IMR-90 (cell line): ENCODE data around the gene DENND1A. TPM values are rescaled to one million over a fixed set of nuclear protein-coding genes. Genes with fewer than 3 reads are reported as not detected.

Source experiments
- ATAC-seq: fragments of 200-7000 bp; cut with Tn5 transposase; 2 replicates; pipeline ENCODE4 v1.9.1; 2020; ENCODE audit warnings: low read depth, mild to moderate bottlenecking, moderate library complexity
- BruUV-seq: library from RNA; stranded (reverse); fragments of 400-500 nt; replicated peaks from 2 replicates; lab custom pipeline; 2021; lab: Mats Ljungman, UMichigan
- CTCF ChIA-PET: fragments of 300-600 bp; formaldehyde crosslinking; extraction: SDS; loops from one replicate; lab custom pipeline; 2021; ENCODE audit warnings: antibody characterized with exemption; lab: Yijun Ruan, JAX
- POLR2A ChIA-PET: fragments of 300-600 bp; sonication (Branson Sonifier 250); formaldehyde crosslinking; loops from one replicate; lab custom pipeline; 2022; ENCODE audit warnings: antibody characterized with exemption; ENCODE audit not compliant: unreplicated experiment; lab: Charles Lee
- DNase-seq: peaks from one replicate; pipeline ENCODE4 v3.0.0; 2013
- H2AFZ ChIP-seq: replicated peaks from 2 replicates; pipeline ENCODE3; 2013; ENCODE audit warnings: low read length, mild to moderate bottlenecking; ENCODE audit not compliant: poor library complexity
- H2AK5ac ChIP-seq: 2 replicates; pipeline ENCODE4 v1.6.1; 2013; ENCODE audit warnings: low read depth, low read length, inconsistent platforms
- H2AK9ac ChIP-seq: replicated peaks from 2 replicates; pipeline ENCODE3; 2013; ENCODE audit warnings: mild to moderate bottlenecking, low read depth, low read length, moderate library complexity; ENCODE audit not compliant: poor library complexity
- H2BK120ac ChIP-seq: 2 replicates; pipeline ENCODE4 v1.6.1; 2013; ENCODE audit warnings: low read depth, low read length, inconsistent platforms
- H2BK15ac ChIP-seq: 3 replicates; pipeline ENCODE4 v1.6.1; 2013; ENCODE audit warnings: low read depth, low read length, inconsistent platforms
- H2BK20ac ChIP-seq: 2 replicates; pipeline ENCODE4 v1.6.1; 2013; ENCODE audit warnings: low read depth, mild to moderate bottlenecking, inconsistent platforms, low read length, moderate library complexity
- H2BK5ac ChIP-seq: 2 replicates; pipeline ENCODE4 v1.6.1; 2013; ENCODE audit warnings: mild to moderate bottlenecking, low read depth, low read length, inconsistent platforms; ENCODE audit not compliant: poor library complexity, severe bottlenecking
- H3K14ac ChIP-seq: replicated peaks from 2 replicates; pipeline ENCODE4 v1.6.1; 2013; ENCODE audit warnings: low read depth, low read length, inconsistent platforms
- H3K18ac ChIP-seq: 2 replicates; pipeline ENCODE4 v1.6.1; 2013; ENCODE audit warnings: low read depth, low read length, control low read depth
- H3K23ac ChIP-seq: 2 replicates; pipeline ENCODE4 v1.6.1; 2013; ENCODE audit warnings: low read depth, low read length, inconsistent platforms
- H3K27ac ChIP-seq: 2 replicates; pipeline ENCODE4 v1.5.1; 2013; ENCODE audit warnings: mild to moderate bottlenecking, control low read depth, low read length; ENCODE audit not compliant: insufficient read depth
- H3K27me3 ChIP-seq: 2 replicates; pipeline ENCODE4 v1.6.1; 2013; ENCODE audit warnings: low read length; ENCODE audit not compliant: control insufficient read depth, insufficient read depth
- H3K36me3 ChIP-seq: 2 replicates; pipeline ENCODE4 v1.6.1; 2013; ENCODE audit warnings: low read length, mixed read lengths; ENCODE audit not compliant: control insufficient read depth, insufficient read depth
- H3K4ac ChIP-seq: 2 replicates; pipeline ENCODE4 v1.6.1; 2013; ENCODE audit warnings: low read depth, low read length, inconsistent platforms
- H3K4me1 ChIP-seq: 2 replicates; pipeline ENCODE4 v1.6.1; 2013; ENCODE audit warnings: low read length, mixed read lengths; ENCODE audit not compliant: control insufficient read depth, insufficient read depth
- H3K4me2 ChIP-seq: 2 replicates; pipeline ENCODE4 v1.6.1; 2013; ENCODE audit warnings: low read depth, mild to moderate bottlenecking, control low read depth, low read length, moderate library complexity
- H3K4me3 ChIP-seq: 2 replicates; pipeline ENCODE4 v1.5.1; 2013; ENCODE audit warnings: low read depth, mild to moderate bottlenecking, control low read depth, low read length, moderate library complexity; ENCODE audit not compliant: insufficient read depth
- H3K56ac ChIP-seq: 2 replicates; pipeline ENCODE4 v1.6.1; 2013; ENCODE audit warnings: low read length, inconsistent platforms; ENCODE audit not compliant: insufficient read depth; ENCODE audit errors: extremely low read depth
- H3K79me1 ChIP-seq, 2 experiments: 2 replicates each; pipeline ENCODE4 v1.6.1; 2013; ENCODE audit warnings: low read length in 2 of 2, inconsistent platforms in 1 of 2, low read depth in 1 of 2
- H3K9ac ChIP-seq: 2 replicates; pipeline ENCODE4 v1.6.1; 2013; ENCODE audit warnings: low read depth, low read length, control low read depth
- H3K9me1 ChIP-seq: 2 replicates; pipeline ENCODE4 v1.6.1; 2013; ENCODE audit warnings: low read length, inconsistent platforms; ENCODE audit not compliant: insufficient read depth
- H3K9me3 ChIP-seq: 2 replicates; pipeline ENCODE4 v1.6.1; 2013; ENCODE audit warnings: low read length; ENCODE audit not compliant: control insufficient read depth, insufficient read depth
- H4K20me1 ChIP-seq: 2 replicates; pipeline ENCODE4 v1.6.1; 2013; ENCODE audit warnings: low read length, inconsistent platforms; ENCODE audit not compliant: insufficient read depth
- H4K5ac ChIP-seq: 2 replicates; pipeline ENCODE4 v1.6.1; 2013; ENCODE audit warnings: mild to moderate bottlenecking, low read depth, low read length, control low read depth
- H4K8ac ChIP-seq, 2 experiments: 2 replicates each; pipeline ENCODE4 v1.6.1; 2013; ENCODE audit warnings: low read depth in 2 of 2, low read length in 2 of 2, control low read depth in 1 of 2, inconsistent platforms in 1 of 2
- H4K91ac ChIP-seq: 2 replicates; pipeline ENCODE4 v1.6.1; 2013; ENCODE audit warnings: low read depth, low read length, inconsistent platforms; ENCODE audit not compliant: insufficient read depth
- WGBS, 2 experiments: methylation state at CpG; one replicate each; pipeline versions ENCODE4 v1.1.5 to v1.1.7; 2013; ENCODE audit warnings: missing lambda C conversion rate in 2 of 2; ENCODE audit not compliant: insufficient read length in 1 of 2; ENCODE audit errors: extremely low coverage in 2 of 2; 5-methylcytosine and 5-hydroxymethylcytosine counted together
- dilution Hi-C: fragments of 300-500 bp; cut with HindIII; formaldehyde crosslinking; loops from one replicate; pipeline ENCODE4 v1.14.3; 2018; ENCODE audit warnings: low sequenced_read_pairs; ENCODE audit not compliant: unreplicated experiment
- in situ Hi-C: fragments of 300-500 bp; cut with MboI; formaldehyde crosslinking; loops from 3 replicates; pipeline ENCODE4 v1.14.3; 2019; ENCODE audit warnings: low sequenced_read_pairs, inconsistent platforms, mixed read lengths
- intact Hi-C: fragments of 100-400 bp; cut with micrococcal nuclease; formaldehyde crosslinking; loops from 2 replicates; pipeline ENCODE4 v1.10.0; 2022
- polyA plus RNA-seq, 3 experiments: library from polyadenylated mRNA; depleted of rRNA; stranded (reverse); fragments of >200 nt; gene quantifications; 2 replicates each; pipeline ENCODE4 v1.2.3, GENCODE V29; 2012; ENCODE audit warnings: low replicate concordance in 1 of 3
- total RNA-seq: library from RNA; depleted of rRNA; stranded (reverse); fragments of >200 nt; gene quantifications from 2 replicates; pipeline ENCODE4 v1.2.3, GENCODE V29; 2012
- TF ChIP-seq, protein P1 (sequence below): fragments of 150-350 bp; IDR thresholded peaks from 2 replicates; pipeline ENCODE4 v1.6.1; 2017; ENCODE audit warnings: mild to moderate bottlenecking, antibody characterized with exemption, low read length, low read depth
- TF ChIP-seq, protein P2 (sequence below): fragments of 150-350 bp; IDR thresholded peaks from 2 replicates; pipeline ENCODE4 v1.6.1; 2016; ENCODE audit warnings: low read depth, mild to moderate bottlenecking, low read length, moderate library complexity, borderline replicate concordance

DENND1A gene
- total and polyA plus RNA-seq, 2 of the 4 experiments (the other 2 are of a cell fraction): 21.4 to 27.6 TPM

DNA sequence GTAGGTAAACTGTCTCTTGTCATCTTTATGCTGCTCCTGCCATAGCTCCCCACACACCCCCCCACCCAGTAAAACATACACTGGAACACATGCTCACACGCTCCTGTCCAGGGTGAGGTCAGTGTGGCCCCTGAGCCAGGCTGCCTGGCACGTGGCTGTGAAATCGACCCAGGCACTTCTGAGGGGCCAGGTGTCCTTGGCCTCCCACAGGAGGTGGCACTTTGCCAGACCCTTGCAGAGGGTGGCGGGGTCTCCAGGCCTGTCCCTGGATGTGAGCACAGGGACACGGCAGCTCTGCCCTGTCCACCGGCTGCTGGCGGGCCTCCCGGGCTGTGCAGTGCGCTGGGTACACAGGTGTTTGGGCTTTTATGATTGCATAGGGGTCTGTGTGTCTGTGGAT is 583.9 kb downstream of the DENND1A start:
- Histone ChIP-seq H3K23ac (no peak overlapping the region), H3K4ac (no peak overlapping the region), H2AK5ac (no peak overlapping the region), H3K4me1 (no peaks in the 10 kb centered on the region), H2BK20ac (no peak overlapping the region), H4K5ac (no peak overlapping the region), H3K14ac (no peak overlapping the region), H3K18ac (no peak overlapping the region), H2BK120ac (no peak overlapping the region), H4K20me1 (peaks cover 3% of the 10 kb centered on the region; the same call in 1 of the 2 replicates), H2BK15ac (no peak overlapping the region), H3K79me1 (no peaks in the 10 kb centered on the region), H3K27ac (no peak overlapping the region), H2AFZ (no peak overlapping the region), H4K91ac (no peak overlapping the region), H3K4me2 (no peak overlapping the region), H4K8ac (no peak overlapping the region), H3K27me3 (peaks cover 20% of the 10 kb centered on the region), H2BK5ac (no peak overlapping the region), H3K9me1 (peaks cover 4% of the 10 kb centered on the region), H3K56ac (no peak overlapping the region), H2AK9ac (no peak overlapping the region), H3K36me3 (no peaks in the 10 kb centered on the region), H3K9ac (no peak overlapping the region), H3K9me3 (no peaks in the 10 kb centered on the region), H3K4me3 (no peak overlapping the region)
- WGBS, 2 experiments: 73% methylated on average over 8 of the region's 9 CpGs; no CpG with 5 or more reads in 1 of the 2 experiments
- TF ChIP-seq, protein P1, sequence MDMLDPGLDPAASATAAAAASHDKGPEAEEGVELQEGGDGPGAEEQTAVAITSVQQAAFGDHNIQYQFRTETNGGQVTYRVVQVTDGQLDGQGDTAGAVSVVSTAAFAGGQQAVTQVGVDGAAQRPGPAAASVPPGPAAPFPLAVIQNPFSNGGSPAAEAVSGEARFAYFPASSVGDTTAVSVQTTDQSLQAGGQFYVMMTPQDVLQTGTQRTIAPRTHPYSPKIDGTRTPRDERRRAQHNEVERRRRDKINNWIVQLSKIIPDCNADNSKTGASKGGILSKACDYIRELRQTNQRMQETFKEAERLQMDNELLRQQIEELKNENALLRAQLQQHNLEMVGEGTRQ: no peak
- TF ChIP-seq, protein P2, sequence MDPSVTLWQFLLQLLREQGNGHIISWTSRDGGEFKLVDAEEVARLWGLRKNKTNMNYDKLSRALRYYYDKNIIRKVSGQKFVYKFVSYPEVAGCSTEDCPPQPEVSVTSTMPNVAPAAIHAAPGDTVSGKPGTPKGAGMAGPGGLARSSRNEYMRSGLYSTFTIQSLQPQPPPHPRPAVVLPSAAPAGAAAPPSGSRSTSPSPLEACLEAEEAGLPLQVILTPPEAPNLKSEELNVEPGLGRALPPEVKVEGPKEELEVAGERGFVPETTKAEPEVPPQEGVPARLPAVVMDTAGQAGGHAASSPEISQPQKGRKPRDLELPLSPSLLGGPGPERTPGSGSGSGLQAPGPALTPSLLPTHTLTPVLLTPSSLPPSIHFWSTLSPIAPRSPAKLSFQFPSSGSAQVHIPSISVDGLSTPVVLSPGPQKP: no peak
- CTCF ChIA-PET: no interaction called here
- POLR2A ChIA-PET: no interaction called here
- BruUV-seq: no TSS peak
- dilution Hi-C loops (no loop called here), intact Hi-C loops (no loop called here), in situ Hi-C loops (loop anchor here (25.0 kb wide), 1 partner anchor 509 kb away; the partner anchor contains the start of gene PDCL)
- ATAC-seq: no peak
- no peak for DNase-seq
